ENCODE measurements around the gene ZNF12.

The ZNF12 gene

GRCh38 chr7:6648066-6648814, 58.5 kb downstream of the ZNF12 start:
- in situ Hi-C loops (cut with MboI; ENCODE audit: low sequenced_read_pairs): no loop called here

GRCh38 chr7:6647541-6647940, 59.2 kb downstream of the ZNF12 start:
- in situ Hi-C loops (cut with MboI; ENCODE audit: low sequenced_read_pairs): no loop called here

- in situ Hi-C loops (cut with MboI; ENCODE audit: low sequenced_read_pairs): no loop called here
These were observed 59.7 kb downstream of the ZNF12 start for GRCh38 chr7:6647080-6647479.

- in situ Hi-C loops (cut with MboI; ENCODE audit: low sequenced_read_pairs): no loop called here
These were observed 60.3 kb downstream of the ZNF12 start for GRCh38 chr7:6646465-6646864.

- in situ Hi-C loops (cut with MboI; ENCODE audit: low sequenced_read_pairs): no loop called here
These were observed 62.0 kb downstream of the ZNF12 start for GRCh38 chr7:6644728-6645127.

GRCh38 chr7:6643915-6644625, 62.7 kb downstream of the ZNF12 start:
- in situ Hi-C loops (cut with MboI; ENCODE audit: low sequenced_read_pairs): no loop called here

- in situ Hi-C loops (cut with MboI; ENCODE audit: low sequenced_read_pairs): no loop called here
These were observed 63.7 kb downstream of the ZNF12 start for GRCh38 chr7:6642861-6643640.

GRCh38 chr7:6642239-6642839, 64.4 kb downstream of the ZNF12 start:
- in situ Hi-C loops (cut with MboI; ENCODE audit: low sequenced_read_pairs): no loop called here

- in situ Hi-C loops (cut with MboI; ENCODE audit: low sequenced_read_pairs): no loop called here
These were observed 65.3 kb downstream of the ZNF12 start for GRCh38 chr7:6641305-6642035.

- in situ Hi-C loops (cut with MboI; ENCODE audit: low sequenced_read_pairs): no loop called here
These were observed 66.5 kb downstream of the ZNF12 start for GRCh38 chr7:6640246-6640721.

- in situ Hi-C loops (cut with MboI; ENCODE audit: low sequenced_read_pairs): no loop called here
These were observed 67.1 kb downstream of the ZNF12 start for GRCh38 chr7:6639627-6640026.

DNA sequence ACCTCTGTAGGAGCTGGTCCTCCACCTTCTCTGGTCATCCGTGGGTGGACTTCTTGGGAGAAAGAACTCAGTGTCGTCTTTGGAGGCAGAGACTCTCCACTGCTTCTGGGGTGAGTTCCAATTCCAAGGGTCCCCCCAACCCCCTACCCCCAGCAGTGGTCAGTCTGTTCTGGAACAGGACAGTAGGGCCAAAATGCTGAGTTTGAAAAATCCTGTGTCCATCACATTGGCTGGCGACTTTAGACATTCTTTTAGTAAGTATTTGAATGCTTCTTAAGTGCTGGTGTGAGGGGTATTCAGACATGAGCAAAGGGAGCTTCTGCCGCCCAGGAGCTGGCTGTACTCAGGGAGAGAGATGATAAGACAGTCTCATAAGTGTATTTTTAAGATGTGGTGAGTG, 67.7 kb downstream of the ZNF12 start:
- in situ Hi-C loops (cut with MboI; ENCODE audit: low sequenced_read_pairs): no loop called here

Measured in HL-60/S4 (cell line).